GM10847 (cell line): Measurements from ENCODE around the gene ATP9B.

Experiments
- POLR2A ChIP-seq: IDR thresholded peaks from 2 replicates; pipeline ENCODE4 v1.6.1; 2011; ENCODE audit not compliant: insufficient read length; ENCODE audit errors: extremely low read depth

Gene ATP9B

GRCh38 chr18:79062806-79063205 is 6.4 kb upstream of the ATP9B start:
- no peak for TF ChIP-seq POLR2A

DNA sequence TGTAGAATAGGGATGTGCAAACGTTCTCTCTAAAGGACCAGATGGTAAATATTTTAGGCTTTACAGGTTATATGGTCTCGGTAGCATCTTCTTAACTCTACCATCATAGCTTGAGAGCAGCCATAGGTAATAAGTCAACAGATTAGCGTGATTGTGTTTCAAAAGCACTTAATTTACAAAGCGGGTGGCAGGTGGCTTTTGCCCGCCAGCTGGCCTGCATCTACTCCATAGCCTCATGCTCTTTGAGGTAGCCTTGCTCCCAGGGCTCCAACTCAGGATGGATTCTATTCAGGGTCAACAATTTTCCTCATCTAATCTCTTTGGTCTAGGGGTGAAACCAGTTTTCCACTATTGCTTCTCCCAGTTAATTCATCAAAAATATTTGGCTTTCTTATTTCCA is 5.0 kb upstream of the ATP9B start:
- TF ChIP-seq POLR2A, result no peak

DNA sequence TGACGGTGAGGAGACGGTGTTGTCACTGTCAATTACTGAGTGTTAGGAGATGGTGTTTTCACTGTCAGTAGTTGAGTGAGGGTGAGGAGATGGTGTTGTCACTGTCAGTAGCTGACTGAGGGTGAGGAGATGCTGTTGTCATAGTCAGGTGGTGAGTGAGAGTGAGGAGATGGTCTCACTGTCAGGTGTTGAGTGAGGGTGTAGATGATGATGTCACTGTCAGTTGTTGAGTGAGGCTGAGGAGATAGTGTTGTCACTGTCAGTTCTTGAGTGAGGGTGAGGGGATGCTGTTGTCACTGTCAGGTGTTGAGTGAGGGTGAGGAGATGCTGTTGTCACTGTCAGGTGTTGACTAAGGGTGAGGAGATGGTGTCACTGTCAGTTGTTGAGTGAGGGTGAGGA is 3.4 kb upstream of the ATP9B start:
- TF ChIP-seq POLR2A, result no peak

GRCh38 chr18:79067611-79068010 is 1.6 kb upstream of the ATP9B start:
- no peak for TF ChIP-seq POLR2A

GRCh38 chr18:79068341-79068936 is 755 bp upstream of the ATP9B start:
- no peak for TF ChIP-seq POLR2A

- TF ChIP-seq POLR2A, result no peak
Observed at GRCh38 chr18:79069717-79070151, 540 bp downstream of the ATP9B start.

DNA sequence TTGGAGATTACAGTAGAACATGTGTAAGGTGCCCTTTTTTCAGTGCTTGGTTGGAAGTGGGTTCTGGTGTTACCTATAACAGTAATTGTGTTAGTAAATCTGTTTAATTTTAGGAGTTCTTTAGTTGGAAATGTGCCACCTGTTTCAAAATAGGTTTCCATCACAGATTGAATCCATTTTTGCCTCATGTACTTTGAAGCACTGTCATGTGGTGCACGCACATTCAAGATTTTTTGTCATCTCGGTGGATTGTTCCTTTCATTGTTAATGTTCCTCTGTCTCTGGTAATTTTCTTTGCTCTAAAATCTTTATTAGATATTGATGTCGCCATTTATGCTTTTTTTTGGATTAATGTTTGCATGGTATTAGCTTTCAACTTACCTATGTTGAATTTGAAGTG is 1.3 kb downstream of the ATP9B start:
- no peak for TF ChIP-seq POLR2A

DNA sequence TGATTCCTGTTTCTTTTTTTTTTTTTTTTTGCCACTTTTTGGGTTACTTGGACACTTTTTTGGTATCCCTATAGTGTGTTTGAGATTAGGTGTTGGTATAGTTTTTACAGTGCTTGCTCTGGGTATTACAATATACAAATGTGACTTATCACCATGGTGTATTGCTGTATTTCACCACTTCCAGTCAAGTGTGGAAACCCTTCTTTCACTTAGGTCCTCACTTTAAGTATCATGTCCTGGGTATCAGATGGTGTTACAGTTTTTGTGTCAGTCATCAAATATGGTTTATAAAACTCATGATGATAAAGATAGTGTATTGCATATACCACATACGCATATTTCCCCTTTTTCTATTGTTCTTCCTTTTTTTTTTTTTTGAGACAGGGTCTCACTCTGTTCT is 1.8 kb downstream of the ATP9B start:
- no peak for TF ChIP-seq POLR2A

- TF ChIP-seq POLR2A, result no peak
Observed at GRCh38 chr18:79071503-79072210, 2.5 kb downstream of the ATP9B start.

DNA sequence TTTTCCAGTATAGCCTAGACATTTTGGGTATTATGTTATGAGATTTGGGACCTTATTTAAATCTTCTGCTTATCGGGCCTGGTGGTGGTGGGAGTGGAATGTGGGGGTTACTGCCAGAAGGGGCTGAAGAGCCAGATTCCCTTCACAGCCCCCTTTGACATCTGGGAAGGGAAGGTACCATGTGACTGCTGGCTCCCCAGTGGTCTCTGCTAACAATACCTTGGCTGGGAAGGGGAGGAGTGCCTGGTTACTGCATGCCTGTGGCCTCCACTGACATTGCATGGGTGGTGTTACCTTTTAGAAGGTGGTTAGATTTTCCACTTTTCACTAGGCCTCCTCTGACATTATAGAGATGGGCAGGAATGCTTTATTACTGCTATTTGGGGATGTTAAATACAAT is 8.0 kb downstream of the ATP9B start:
- TF ChIP-seq POLR2A, result no peak

DNA sequence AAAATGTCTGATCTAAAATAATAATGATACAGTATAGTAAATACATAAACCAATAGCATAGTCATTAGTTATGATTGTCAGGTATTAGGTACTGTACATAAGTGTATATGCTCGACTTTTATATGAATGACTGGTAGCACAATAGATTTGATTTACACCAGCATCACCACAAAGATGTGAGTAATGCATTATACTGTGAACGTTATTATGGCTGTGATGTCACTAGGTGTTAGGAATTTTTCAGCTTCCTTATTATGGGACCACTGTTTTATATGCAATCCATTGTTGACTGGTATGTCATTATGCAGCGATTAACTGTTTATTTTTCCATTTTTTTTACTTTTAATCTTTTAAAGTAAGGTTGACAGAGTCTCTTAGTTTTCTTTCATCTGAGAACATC is 23.7 kb downstream of the ATP9B start:
- no peak for TF ChIP-seq POLR2A

- TF ChIP-seq POLR2A, result no peak
Observed at GRCh38 chr18:79093986-79094385, 24.8 kb downstream of the ATP9B start.

DNA sequence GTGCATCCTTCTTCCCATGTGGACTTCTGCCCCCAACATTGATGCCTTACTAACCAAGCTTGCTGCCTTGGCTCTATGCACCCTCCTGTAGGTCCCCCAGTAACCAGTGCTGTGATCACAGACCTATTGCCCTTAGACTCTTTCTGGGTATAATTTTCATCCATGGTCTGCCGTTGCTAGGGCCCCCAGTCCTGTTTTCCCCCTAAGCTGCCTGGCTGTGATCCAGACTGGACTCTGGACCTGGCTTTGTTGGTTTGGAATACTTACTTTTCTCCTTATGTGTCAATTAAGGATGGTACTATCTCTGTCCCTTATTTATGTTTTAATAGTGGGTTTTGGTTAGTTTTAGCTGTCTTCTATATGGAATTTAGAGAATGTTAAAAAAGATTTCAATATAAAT is 26.0 kb downstream of the ATP9B start:
- no peak for TF ChIP-seq POLR2A

GRCh38 chr18:79100944-79101343 is 31.8 kb downstream of the ATP9B start:
- TF ChIP-seq POLR2A, result no peak

- no peak for TF ChIP-seq POLR2A
Observed at GRCh38 chr18:79102886-79103285, 33.7 kb downstream of the ATP9B start.

GRCh38 chr18:79104137-79104536 is 34.9 kb downstream of the ATP9B start:
- no peak for TF ChIP-seq POLR2A

GRCh38 chr18:79105455-79105854 is 36.3 kb downstream of the ATP9B start:
- TF ChIP-seq POLR2A, result no peak
